Psoas muscle (tissue), 8 donors: ENCODE measurements around the gene TTC1. TPM values are rescaled to one million over a fixed set of nuclear protein-coding genes. Genes with fewer than 3 reads are reported as not detected.

Experiments
- ATAC-seq, 4 donors: fragments of 200-7000 bp; cut with Tn5 transposase; one replicate each; pipeline ENCODE4 v1.9.1; 2020; ENCODE audit warnings: moderate library complexity in 3 of 4, mild to moderate bottlenecking in 2 of 4
- DNase-seq, 2 donors: peaks; one replicate each; pipeline ENCODE4 v3.0.0-alpha.2; 2020
- H3K27ac ChIP-seq: fragments of 200-600 bp; one replicate; pipeline ENCODE4 v1.8.0; 2022
- H3K27me3 ChIP-seq, 3 donors: fragments of 200-600 bp in 1 of 3; one replicate each; pipeline versions ENCODE4 v1.6.1 to v1.8.0; 2013 to 2022; ENCODE audit warnings: low read length in 2 of 3, mild to moderate bottlenecking in 2 of 3, moderate library complexity in 1 of 3; ENCODE audit not compliant: insufficient read depth in 3 of 3
- H3K36me3 ChIP-seq, 2 donors: fragments of 200-600 bp in 1 of 2; one replicate each; pipeline versions ENCODE4 v1.6.1 to v1.8.0; 2013 to 2022; ENCODE audit warnings: low read depth in 1 of 2, mild to moderate bottlenecking in 1 of 2, moderate library complexity in 1 of 2; ENCODE audit not compliant: insufficient read depth in 1 of 2
- H3K4me1 ChIP-seq: fragments of 200-600 bp; one replicate; pipeline ENCODE4 v1.8.0; 2022
- H3K4me3 ChIP-seq: fragments of 200-600 bp; one replicate; pipeline ENCODE4 v1.8.0; 2022; ENCODE audit warnings: mild to moderate bottlenecking
- H3K9me3 ChIP-seq: fragments of 200-600 bp; one replicate; pipeline ENCODE4 v1.8.0; 2022
- CTCF ChIP-seq: fragments of 200-600 bp; IDR thresholded peaks from one replicate; pipeline ENCODE4 v1.8.0; 2022; ENCODE audit warnings: antibody characterized with exemption
- WGBS, 3 donors: extraction: QIAGEN DNeasy Blood & Tissue Kit; methylation state at CpG; one replicate each; pipeline versions ENCODE4 v1.1.6 to v1.1.7; 2013; 5-methylcytosine and 5-hydroxymethylcytosine counted together
- intact Hi-C, 2 donors: fragments of 100-400 bp; cut with DNase I; formaldehyde crosslinking; loops; one replicate each; pipeline versions ENCODE4 v1.11.0 to v1.14.2; 2022
- polyA plus RNA-seq, 3 donors: library from polyadenylated mRNA; stranded (reverse); fragments of 200-250 nt; gene quantifications; one replicate each; pipeline ENCODE4 v1.2.3, GENCODE V29; 2013
- total RNA-seq, 4 donors: library from RNA; stranded (reverse); fragmentation: NEBNext Ultra II Directional in 2 of 4; extraction: Animal tissue kit (Norgen Biotek cat#: 25700) in 2 of 4; gene quantifications; one replicate each; pipeline versions ENCODE4 v1.2.1 to v1.2.4, GENCODE V29; 2021 to 2023
- donor health status: healthy with polysubstance abuse.
- donor health status: DM: no; HTN: no; CAD: no; lungs with moderate emphysema.
- donor health status: Bipolar disorder and iron deficiency.
- donor health status: healthy.
- donor health status: DM: yes; HTN: yes; CAD: no.
- donor health status: DM: no; HTN: no; CAD: no.
- donor health status: DM: no; HTN: no; CAD: no.
- donor health status: DM: yes; HTN: yes; CAD: no.

Gene TTC1
- total and polyA plus RNA-seq, 7 donors: 55.2 to 181 (median 64.3) TPM

DNA sequence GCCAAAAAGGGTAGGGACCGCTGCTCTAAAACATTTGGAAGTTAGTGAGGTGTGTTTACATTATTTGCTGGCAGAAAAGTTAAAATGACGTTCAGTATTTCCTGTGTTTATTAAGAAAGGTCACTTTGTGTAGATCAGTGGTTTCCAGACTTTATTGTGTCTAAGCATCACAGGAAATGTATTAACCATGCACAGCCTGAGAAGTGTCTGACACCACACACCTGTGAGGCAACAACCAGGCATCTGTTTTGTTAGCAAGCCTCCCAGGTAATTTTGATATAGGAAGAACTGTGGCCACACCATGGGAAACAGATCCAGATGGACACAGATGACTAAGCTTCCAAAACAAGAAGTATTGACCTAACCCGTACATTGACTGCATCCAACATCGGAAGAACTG lies 12.0 kb downstream of the TTC1 start:
- no peak for TF ChIP-seq CTCF
- Histone ChIP-seq H3K4me3 (no peak overlapping the region), H3K36me3 (peaks cover 0 to 56% of the 10 kb centered on the region in 2 donors), H3K27ac (no peak overlapping the region), H3K9me3 (no peaks in the 10 kb centered on the region), H3K27me3 (no peaks in the 10 kb centered on the region), H3K4me1 (no peaks in the 10 kb centered on the region)
- intact Hi-C loops: loop anchor here (1.0 to 10.0 kb wide), 5 partner anchors 94 to 374 kb away; partner anchors contain the start of gene PWWP2A (in 1 of the 2)
- ATAC-seq (no peak), DNase-seq (no peak)
- 64 to 73% (median 69%) methylated on average over 4 of the region's 4 CpGs for WGBS, 3 donors

GRCh38 chr5:160021831-160022446 lies 13.0 kb downstream of the TTC1 start:
- H3K4me1 ChIP-seq: no peaks in the 10 kb centered on the region
- no peaks in the 10 kb centered on the region for H3K9me3 ChIP-seq
- no peak overlapping the region for H3K4me3 ChIP-seq
- intact Hi-C loops: loop anchor here (1.0 to 10.0 kb wide), 5 partner anchors 93 to 373 kb away; partner anchors contain the start of gene PWWP2A (in 1 of the 2)
- no peak overlapping the region for H3K27ac ChIP-seq
- H3K36me3 ChIP-seq: peaks cover 0 to 56% of the 10 kb centered on the region in 2 donors
- DNase-seq (no peak), ATAC-seq (peak; percentile 86 to 95 (median 91))
- H3K27me3 ChIP-seq: no peaks in the 10 kb centered on the region
- TF ChIP-seq CTCF: peak; percentile 83
- 15 to 20% (median 16%) methylated on average over 3 of the region's 3 CpGs for WGBS, 3 donors

GRCh38 chr5:160023007-160023907 lies 14.3 kb downstream of the TTC1 start:
- ATAC-seq (no peak), DNase-seq (peak in 1 of 2 donors; percentile 22)
- no peak for TF ChIP-seq CTCF
- Histone ChIP-seq H3K9me3 (no peaks in the 10 kb centered on the region), H3K4me3 (no peak overlapping the region), H3K4me1 (no peaks in the 10 kb centered on the region), H3K27me3 (no peaks in the 10 kb centered on the region), H3K36me3 (peaks cover 0 to 48% of the 10 kb centered on the region in 2 donors), H3K27ac (no peak overlapping the region)
- 90 to 96% (median 93%) methylated on average over 11 of the region's 11 CpGs for WGBS, 3 donors
- intact Hi-C loops: loop anchor here (5.0 to 10.0 kb wide), 4 partner anchors 92 to 372 kb away; partner anchors contain the start of gene PWWP2A (in 1 of the 2)

GRCh38 chr5:160023908-160024630 lies 15.1 kb downstream of the TTC1 start:
- no peaks in the 10 kb centered on the region for H3K27me3 ChIP-seq
- no peak for ATAC-seq
- no peak overlapping the region for H3K27ac ChIP-seq
- no peak for DNase-seq
- no peak for TF ChIP-seq CTCF
- no peaks in the 10 kb centered on the region for H3K4me1 ChIP-seq
- H3K9me3 ChIP-seq: no peaks in the 10 kb centered on the region
- 43 to 97% (median 97%) methylated on average over 1 of the region's 1 CpG for WGBS, 3 donors
- peaks cover 0 to 55% of the 10 kb centered on the region in 2 donors for H3K36me3 ChIP-seq
- H3K4me3 ChIP-seq: no peak overlapping the region
- intact Hi-C loops: loop anchor here (5.0 to 10.0 kb wide), 4 partner anchors 91 to 371 kb away; partner anchors contain the start of gene PWWP2A (in 1 of the 2)
